ENCODE measurements around the gene ZNF679.

The ZNF679 gene

GRCh38 chr7:64313740-64314491, 85.6 kb downstream of the ZNF679 start, which contains the start of gene ZNF736:
ZNF736 (plus strand) TSS chr7:64313961; CDS start chr7:64314151, 190 bp downstream.
- no peak for TF ChIP-seq CTCF (conservative IDR thresholded peaks at IDR 0.05)
- H3K27ac ChIP-seq = peak within 1 kb of the TSS; percentile 90

GRCh38 chr7:64314566-64314965, 86.3 kb downstream of the ZNF679 start:
- TF ChIP-seq CTCF (conservative IDR thresholded peaks at IDR 0.05) = no peak
- peak overlapping the region; percentile 90 for H3K27ac ChIP-seq

GRCh38 chr7:64316031-64316742, 87.9 kb downstream of the ZNF679 start:
- peak overlapping the region; percentile 90 for H3K27ac ChIP-seq
